ENCODE data around the gene TYMP.

DNA sequence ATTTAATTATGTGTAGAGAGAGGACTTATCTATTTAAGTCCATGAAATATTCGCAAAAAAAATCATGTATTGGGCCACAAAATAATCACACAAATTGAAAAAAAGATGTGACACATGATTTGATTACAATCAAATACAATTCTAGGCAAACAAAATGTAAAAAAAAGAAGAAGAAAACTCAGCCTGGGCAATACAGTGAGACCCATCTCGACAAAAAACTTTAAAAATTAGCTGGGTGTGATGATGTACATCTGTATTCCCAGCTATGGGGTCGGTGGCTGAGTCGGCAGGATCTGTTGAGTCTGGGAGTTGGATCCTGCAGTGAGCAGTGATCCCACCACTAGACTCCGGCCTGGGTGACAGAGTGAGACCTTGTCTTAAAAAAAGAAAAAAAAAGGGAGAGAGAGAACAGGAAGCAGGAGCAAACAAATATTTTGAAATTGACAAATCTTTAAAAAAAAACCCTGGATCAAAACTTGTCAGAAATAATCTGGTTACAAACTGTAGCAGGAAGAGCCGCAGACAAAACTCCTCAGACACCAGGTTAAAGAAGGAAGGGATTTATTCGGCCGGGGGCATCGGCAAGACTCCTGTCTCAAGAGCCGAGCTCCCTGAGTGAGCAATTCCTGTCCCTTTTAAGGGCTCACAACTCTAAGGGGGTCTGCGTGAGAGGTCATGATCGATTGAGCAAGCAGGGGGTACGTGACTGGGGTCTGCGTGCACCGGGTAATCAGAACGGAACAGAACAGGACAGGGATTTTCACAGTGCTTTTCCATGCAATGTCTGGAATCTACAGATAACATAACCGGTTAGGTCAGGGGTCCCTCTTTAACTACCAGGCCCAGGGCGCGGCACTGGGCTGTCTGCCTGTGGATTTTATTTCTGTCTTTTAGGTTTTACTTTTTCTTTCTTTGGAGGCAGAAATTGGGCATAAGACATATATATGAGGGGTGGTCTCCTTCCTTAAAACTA lies 3.3 kb upstream of the TYMP start:
- TF ChIP-seq POLR2AphosphoS5 (IDR thresholded peaks at IDR 0.05; ENCODE audit: borderline replicate concordance, low read depth, low read length): no peak
- no peak for TF ChIP-seq EZH2 (IDR thresholded peaks at IDR 0.05)
